HG02884 (cell line): Measurements from ENCODE around the gene ADK.
"Not testable (repeated sequence)": the region's sequence is repeated elsewhere in the genome, so short reads cannot be mapped to it uniquely, and the experiment has no call there.

Experiments
- ATAC-seq: cut with Tn5 transposase; IDR thresholded peaks from one replicate; pipeline ENCODE4 v1.9.1; 2021; ENCODE audit warnings: mild to moderate bottlenecking, moderate library complexity; ENCODE audit not compliant: unreplicated experiment

ADK gene

GRCh38 chr10:74527611-74528010 is 376.6 kb downstream of the ADK start:
- not testable (repeated sequence) for ATAC-seq

DNA sequence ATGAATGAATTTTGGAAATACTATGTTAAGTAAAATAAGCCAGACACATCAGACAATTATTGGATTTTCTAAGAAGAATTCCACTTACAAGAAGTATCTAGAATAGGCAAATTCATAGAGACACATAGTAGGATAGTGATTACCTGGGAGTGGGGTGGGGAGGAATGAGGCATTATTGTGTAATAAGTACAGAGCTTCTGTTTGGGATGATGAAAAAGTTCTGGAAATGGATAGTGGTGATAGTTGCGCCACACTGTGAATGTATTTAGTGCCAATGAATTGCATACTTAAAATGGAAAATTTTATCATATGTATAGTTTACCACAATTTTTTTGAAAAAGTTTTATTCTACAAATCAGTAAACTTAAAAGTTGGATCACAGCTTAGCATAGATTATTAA is 378.2 kb downstream of the ADK start:
- ATAC-seq, result no peak

DNA sequence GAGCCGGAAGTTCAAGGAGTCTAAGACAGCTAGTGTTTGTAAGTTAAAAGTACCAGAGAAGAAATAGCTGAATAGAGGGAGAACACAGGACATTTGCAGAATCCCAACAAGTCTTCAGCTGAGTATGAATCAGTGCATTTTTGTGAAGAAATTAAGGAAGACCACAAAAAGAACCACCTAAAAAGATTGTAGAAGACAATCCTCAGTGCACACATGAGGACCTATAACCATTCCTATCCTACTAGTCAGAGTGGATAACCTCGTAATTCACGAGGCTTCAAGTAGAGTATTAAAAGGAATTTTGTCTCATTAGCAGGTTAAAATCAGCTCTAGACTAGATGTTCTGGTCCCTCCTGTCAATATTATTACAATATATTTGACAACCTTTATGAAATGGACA is 380.0 kb downstream of the ADK start:
- ATAC-seq, result no peak

GRCh38 chr10:74539317-74539716 is 388.3 kb downstream of the ADK start:
- no peak for ATAC-seq

DNA sequence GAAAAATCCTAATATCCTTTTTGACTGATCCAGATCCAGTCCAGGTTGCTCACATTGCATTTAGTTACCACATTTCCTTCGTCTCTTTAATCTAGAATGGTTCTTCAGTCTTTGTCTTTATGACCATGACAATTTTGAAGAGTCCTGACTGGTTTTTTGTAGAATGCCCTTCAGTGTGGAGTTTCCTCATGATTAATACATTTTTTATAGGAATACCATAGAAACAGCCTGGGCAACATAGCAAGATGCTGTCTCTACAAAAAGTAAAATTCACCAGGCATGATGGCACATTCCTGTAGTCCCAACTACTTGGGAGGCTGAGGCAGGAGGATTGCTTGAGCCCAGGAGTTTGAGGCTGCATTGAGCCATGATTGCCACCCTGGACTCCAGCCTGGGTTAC is 390.4 kb downstream of the ADK start:
- no peak for ATAC-seq

DNA sequence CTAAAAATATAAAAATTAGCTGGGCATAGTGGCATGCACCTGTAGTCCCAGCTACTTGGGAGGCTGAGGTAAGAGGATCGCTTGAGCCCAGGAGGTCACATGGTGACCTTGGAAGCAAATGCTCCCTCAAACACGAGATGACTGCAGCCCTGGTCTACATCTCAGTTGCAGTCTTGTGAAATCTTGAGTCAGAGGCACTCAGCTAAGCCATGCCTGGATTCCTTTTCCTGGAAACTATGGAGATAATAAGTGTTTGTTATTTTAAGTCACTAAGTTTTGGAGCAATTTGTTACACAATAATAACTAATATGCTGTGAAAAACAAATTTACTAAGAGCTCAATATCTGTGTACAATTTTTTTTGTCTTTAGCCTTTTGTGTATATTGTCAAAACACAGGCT is 391.1 kb downstream of the ADK start:
- ATAC-seq, result no peak

DNA sequence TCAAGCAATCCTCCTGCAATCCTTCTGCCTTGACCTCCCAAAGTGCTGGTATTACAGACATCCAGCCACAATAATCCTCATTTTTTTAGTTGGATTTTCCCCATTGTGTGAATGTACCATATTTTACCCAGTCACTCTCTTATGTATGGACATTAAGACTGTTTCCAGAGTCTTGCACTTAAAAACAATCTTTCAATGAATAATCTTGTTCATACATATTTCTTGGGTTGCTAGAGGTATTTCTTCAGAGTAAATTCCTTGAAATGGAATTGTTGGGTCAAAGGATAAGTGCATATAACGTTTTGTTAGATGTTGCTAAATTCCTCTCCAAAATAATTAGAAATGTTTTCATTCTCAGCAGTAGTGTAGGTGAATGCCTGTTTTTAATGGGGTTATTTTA is 392.3 kb downstream of the ADK start:
- no peak for ATAC-seq

DNA sequence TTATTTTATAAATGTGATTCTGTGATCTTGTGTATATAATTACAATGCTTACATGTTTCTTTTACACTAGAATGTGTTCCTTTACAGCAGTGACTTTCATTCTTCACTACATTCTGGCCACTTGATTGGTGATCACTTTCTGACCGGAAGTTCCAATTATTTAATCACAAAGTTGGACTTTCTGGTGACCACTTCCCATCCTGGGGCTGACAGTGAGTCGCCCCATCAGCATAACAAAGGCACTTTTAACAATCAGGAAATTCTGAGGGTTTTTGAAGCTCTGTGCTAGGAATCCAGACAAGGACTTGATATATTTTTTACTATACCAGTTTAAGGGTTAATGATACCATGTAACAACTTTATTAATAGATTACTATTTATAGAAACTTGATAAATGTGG is 393.1 kb downstream of the ADK start:
- no peak for ATAC-seq

DNA sequence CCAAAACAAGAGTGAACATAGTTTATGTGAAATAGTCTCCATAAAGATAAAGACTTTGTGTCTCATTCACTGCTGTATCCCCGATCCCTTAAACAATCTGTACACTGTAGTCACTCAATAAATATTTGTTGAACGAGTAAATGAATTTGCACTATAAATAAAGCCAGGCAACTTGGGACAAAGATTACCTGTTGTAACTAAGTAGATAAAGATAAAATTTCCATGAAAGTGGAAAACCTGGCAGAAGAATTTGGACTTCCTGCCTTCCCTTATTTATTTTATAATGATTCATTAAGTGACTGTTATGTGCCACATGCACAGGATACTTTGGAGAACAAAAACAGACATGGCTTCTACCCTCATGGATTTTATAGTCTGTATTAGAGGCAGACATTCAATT is 397.7 kb downstream of the ADK start:
- no peak for ATAC-seq

GRCh38 chr10:74556072-74556705 is 405.2 kb downstream of the ADK start:
- ATAC-seq, result no peak

GRCh38 chr10:74557098-74557497 is 406.1 kb downstream of the ADK start:
- ATAC-seq, result no peak

DNA sequence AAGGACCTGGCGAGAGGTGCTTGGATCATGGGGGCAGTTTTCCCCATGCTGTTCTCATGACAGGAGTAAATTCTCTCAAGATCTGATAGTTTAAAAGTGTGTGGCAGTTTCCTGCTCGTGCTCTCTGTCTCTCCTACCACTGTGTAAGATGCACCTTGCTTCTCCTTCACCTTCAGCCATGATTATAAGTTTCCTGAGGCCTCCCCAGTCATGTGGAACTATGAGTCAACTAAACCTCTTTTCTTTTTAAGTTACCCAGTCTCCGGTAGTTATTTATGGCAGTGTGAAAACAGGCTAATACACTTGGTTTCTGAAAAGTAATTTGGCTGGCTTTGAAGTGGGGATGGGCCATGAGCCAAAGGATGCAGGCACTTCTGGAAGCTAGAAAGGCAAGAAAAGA is 407.4 kb downstream of the ADK start:
- no peak for ATAC-seq

GRCh38 chr10:74558897-74559296 is 407.9 kb downstream of the ADK start:
- no peak for ATAC-seq

DNA sequence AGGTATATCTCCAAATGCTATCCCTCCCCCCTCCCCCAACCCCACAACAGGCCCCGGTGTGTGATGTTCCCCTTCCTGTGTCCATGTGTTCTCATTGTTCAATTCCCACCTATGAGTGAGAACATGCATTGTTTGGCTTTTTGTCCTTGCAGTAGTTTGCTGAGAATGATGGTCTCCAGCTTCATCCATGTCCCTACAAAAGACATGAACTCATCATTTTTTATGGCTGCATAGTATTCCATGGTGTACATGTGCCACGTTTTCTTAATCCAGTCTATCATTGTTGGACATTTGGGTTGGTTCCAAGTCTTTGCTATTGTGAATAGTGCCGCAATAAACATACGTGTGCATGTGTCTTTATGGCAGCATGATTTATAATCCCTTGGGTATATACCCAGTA is 417.9 kb downstream of the ADK start:
- not testable (repeated sequence) for ATAC-seq

DNA sequence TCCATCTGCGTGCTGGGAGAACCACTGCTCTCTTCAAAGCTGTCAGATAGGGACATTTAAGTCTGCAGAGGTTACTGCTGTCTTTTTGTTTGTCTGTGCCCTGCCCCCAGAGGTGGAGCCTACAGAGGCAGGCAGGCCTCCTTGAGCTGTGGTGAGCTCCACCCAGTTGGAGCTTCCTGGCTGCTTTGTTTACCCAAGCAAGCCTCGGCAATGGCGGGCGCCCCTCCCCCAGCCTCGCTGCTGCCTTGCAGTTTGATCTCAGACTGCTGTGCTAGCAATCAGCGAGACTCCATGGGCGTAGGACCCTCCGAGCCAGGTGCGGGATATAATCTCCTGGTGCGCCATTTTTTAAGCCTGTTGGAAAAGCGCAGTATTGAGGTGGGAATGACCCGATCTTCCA is 422.5 kb downstream of the ADK start:
- not testable (repeated sequence) for ATAC-seq

DNA sequence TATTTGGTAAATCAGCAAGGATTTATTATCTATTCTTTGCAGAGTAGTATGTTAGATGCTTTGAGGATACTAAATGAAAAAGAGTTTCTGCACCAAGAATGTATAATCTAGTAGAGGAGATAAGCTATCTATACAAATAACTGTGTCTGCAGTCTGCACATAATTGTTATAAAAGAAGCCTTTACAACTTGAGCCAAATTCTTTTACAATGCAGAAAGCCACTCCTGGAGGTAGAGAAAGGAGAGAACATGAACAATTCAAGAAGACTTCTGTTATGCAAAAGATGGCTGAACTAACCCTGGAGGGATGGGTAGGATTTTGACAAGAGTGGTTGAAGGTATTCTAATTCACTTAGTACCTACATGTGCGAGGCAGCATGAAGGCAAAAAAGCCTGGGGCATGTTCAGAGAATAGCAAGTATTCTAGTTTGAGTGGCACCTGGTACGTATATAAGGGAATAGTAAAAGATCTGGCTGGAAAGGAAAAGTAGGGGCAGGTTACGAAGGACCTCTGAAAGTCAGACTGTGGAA is 424.2 kb downstream of the ADK start:
- ATAC-seq, result no peak

DNA sequence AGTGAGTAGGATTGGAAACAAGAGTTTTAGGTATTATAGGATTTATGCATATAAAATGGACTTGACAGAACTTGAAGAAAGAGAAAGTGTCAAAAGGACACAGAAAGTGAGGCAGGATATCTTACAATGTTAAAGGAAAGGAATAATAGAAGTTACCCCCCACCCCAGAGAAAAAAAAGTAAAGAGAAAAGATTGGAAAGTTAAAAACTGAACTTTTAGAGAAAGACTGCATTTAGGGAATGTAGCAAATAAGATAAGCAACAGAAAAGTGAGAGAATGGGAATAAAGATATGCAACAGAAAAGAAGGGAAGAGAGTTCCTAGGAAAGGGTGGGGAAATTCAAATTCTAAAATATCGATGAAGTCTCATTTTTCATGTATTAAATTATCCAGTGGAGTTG is 424.9 kb downstream of the ADK start:
- no peak for ATAC-seq

- no peak for ATAC-seq
These were observed 425.6 kb downstream of the ADK start for GRCh38 chr10:74576586-74576985.

- not testable (repeated sequence) for ATAC-seq
These were observed 429.4 kb downstream of the ADK start for GRCh38 chr10:74580438-74580837.

DNA sequence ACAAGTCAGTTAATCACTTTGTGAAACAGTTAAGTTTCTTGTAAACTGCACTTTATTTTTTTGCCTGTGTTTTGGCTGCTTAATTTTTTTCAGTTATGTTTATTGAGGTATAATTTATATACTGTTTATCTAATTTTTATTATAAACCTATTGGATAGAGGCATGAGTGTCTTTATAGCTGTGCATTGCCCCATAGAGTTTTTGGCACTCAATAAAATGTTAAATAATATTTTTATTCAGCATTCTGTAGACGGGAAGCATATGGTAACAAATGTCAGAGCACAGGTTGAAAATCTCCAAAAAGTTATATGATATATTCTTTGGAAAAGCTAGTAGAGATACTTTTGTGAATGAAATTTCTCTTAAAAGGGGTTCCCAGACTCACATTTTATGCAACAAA is 431.5 kb downstream of the ADK start:
- no peak for ATAC-seq

GRCh38 chr10:74585231-74586087 is 434.4 kb downstream of the ADK start:
- ATAC-seq, result peak; percentile 60

- ATAC-seq, result no peak
These were observed 435.1 kb downstream of the ADK start for GRCh38 chr10:74586088-74586585.
